Right kidney (tissue), 1 donor: Measurements from ENCODE around the gene GRID1.

Source experiments
- DNase-seq: peaks from one replicate; pipeline ENCODE4 v3.0.0-alpha.2; 2016

GRID1 gene

DNA sequence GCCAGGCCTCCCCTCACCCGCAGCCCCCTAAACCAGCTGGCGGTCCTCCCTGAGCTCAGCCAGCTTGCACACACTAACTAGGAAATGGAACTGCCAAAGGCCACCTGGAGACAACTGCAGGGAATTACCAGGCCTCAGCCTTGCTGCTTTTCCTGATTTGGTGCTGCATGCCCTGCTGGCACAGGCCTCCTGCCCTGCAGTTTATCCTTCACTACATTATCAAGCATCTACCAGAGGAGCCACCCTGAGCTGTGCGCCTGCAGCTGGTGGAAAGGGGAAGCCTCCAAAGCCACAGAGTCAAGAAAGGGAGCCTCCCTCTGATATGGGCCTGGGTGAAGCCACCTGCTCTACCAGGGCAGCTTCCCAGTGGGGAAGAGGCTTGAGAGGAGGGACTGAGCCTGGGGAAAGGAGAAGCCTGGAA, 139.8 kb downstream of the GRID1 start:
- no peak for DNase-seq

DNA sequence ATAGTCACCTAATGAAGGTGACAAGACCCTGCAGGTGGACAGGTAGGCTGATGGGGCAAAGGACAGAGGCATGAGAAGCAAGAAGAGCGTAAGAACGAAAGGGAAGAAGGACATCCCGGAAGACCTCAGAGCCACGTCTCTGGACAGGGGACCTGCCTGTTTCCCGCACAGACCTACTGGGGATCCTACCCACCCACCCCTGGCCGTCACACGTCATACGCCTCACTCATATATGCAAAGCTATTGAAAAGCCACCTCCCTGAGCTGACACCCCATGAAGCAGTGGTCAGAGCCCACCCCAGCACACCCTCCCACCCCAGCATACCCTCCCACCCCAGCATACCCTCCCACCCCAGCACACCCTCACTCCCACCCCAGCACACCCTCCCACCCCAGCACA, 140.6 kb downstream of the GRID1 start:
- DNase-seq, result no peak

GRCh38 chr10:86225103-86225782, 141.4 kb downstream of the GRID1 start:
- no peak for DNase-seq

- no peak for DNase-seq
These were observed 142.1 kb downstream of the GRID1 start for GRCh38 chr10:86224354-86225102.

- no peak for DNase-seq
These were observed 143.3 kb downstream of the GRID1 start for GRCh38 chr10:86223256-86223655.

- no peak for DNase-seq
These were observed 143.9 kb downstream of the GRID1 start for GRCh38 chr10:86222687-86223086.

GRCh38 chr10:86222336-86222650, 144.3 kb downstream of the GRID1 start:
- no peak for DNase-seq

DNA sequence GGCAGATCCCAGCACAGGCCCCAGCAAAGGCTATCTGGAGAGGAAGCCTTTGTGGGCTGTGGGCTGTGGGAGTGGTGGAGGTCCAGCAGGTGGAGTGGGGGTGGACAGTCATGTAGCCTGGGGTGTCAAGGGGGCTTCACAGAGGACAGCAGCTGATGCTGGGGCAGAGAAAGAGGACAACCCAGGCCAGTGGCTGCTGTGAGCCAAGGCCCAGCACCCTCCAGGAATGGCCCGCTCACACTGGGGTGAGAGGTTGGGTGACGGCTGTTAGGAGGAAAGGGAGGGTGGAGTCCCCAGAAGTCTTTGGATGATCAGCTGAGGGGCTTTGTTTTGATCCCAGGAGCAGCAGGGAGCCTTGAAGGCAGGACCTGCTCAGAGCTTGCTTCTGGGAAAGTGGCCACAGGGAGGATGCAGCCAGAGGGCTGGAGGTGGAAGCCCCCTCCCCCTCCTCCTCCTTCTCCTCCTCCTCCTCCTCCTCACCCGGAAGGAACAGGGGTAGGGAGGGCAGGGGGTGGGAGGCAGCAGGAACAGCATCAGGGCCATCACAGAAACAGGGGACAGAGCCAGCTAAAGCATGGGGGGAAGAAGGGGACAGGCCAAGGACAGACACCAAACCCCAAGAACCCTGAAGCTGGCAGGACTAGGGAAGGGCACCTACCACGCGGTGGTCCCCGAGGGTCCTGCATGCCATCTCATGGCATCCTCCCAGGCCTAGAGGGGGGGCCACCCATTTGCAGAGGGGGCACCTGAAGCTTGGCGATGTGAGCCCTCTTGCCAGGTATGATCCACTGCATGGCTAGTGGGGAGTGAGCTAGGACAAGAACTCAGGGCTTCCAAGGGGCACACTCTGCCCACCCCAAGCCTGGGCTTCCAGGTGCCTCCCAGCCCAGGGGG, 144.9 kb downstream of the GRID1 start:
- DNase-seq, result no peak

DNA sequence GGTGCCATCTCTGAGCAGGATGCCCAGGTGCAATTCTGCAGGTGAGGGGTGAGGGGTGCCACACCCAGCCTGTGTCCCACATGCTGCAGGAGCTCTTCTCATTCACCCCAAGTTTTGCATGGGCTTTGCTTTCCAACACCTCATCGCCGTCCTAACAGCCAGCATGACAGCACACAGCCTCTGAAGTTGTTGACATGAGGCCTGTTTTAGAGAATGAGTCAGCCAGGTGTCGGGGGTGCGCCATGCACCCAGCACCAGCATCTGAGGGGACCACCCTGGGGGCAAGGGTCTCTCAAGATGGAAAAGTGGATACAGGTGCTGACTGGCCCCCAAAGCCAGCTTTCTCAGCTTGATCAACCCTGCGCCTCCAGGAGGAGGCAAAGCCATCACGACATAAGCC, 146.0 kb downstream of the GRID1 start:
- no peak for DNase-seq

- DNase-seq, result no peak
These were observed 147.3 kb downstream of the GRID1 start for GRCh38 chr10:86219271-86219670.

- no peak for DNase-seq
These were observed 147.8 kb downstream of the GRID1 start for GRCh38 chr10:86218842-86219241.

DNA sequence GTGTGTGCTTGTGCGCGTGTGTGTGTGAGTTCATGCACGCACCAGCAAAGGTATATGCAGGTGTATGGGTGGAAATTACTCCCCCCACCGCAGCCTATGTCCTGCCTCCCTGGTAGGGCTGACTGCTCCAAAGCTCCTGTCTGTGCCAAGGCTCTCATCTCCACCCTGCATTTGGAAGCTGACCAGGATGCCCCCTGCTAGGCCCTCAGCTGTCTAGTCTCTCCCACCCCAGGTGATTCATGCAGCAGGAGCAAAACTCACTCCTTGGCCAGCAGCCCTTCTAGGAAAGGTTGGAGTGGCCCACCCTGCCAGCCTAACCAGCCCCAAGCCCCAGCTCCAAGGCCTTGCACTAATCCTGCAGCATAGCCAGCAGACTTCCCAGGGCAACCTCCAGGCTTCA, 148.4 kb downstream of the GRID1 start:
- DNase-seq, result no peak

- no peak for DNase-seq
These were observed 149.1 kb downstream of the GRID1 start for GRCh38 chr10:86217371-86218080.

DNA sequence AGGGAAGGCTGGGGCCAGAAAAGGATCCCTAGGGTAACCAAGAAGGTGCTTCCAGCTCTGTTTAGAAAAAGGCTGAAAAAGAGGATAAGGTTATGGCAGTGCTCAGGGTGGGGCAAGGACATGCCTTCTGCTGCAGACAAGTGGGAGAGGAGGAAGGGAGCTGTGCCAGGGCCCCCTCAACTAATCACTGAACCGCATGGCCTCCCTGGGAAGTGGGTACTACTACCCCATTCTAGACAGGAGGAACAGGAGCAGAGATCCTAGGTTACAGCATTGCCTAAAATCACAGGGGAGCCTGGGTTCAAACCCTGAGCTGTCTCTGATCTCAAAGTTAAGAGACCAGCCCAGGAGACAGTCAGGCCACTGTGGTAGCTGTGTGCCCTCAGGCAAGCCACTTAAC, 149.7 kb downstream of the GRID1 start:
- DNase-seq, result no peak

DNA sequence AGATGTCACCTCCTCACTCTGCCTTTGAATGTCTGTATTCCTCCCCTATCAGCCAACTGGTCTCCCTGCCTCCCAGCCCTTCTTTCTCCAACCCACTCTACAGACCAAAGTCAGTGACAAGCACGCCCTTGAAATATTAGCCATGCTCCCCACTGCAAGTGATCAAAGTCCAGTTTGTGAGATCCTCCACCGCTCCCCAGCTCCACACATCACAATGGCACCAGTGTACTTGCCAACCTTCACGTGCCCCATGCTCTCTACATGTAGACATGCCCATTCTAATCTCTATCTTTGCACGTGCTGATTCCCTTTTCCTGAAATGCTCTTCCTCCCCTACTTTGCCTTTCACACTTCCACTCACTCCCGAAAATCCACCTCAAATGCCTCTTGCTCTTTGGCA, 150.9 kb downstream of the GRID1 start:
- no peak for DNase-seq

GRCh38 chr10:86215046-86215445, 151.5 kb downstream of the GRID1 start:
- no peak for DNase-seq

DNA sequence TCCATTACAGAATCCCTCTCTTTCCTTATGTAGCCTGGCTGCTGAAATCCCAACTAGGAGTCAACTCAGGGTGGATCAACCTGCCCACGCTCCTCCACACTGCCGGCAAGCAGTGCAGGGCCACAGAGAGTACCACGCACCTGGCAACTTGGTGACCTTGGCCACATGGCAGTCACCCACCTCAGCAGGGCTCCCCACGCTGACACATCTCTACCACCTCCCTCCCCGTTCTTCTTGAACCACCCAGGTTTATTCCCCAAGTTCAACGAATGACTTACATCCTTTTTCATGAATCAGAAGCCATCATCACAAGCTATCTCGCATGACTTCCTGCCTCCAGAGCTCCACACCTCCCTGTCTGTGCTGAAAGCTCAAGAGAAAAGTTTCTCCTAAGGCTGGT, 153.4 kb downstream of the GRID1 start:
- no peak for DNase-seq

GRCh38 chr10:86212391-86212700, 154.2 kb downstream of the GRID1 start:
- no peak for DNase-seq

GRCh38 chr10:86211691-86212390, 154.8 kb downstream of the GRID1 start:
- DNase-seq, result no peak

DNA sequence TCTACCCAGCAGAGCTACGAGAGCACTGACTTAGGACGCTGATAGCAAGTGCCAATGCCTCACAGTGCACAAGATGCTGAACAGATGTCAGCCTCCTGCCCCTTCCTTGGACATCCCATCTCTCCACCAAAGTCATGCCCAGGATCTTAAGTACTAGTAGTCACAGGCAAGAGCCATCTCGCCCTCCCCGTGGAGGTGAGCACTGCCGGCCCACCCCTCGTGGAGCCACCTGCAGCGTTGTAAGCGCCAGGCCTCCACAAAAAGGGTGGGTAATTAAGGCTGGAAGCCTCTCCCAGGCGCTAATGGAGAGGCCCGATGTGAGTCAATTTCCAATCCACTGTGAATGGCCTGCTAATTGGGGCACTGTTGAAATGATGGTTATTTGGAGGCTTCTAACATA, 156.2 kb downstream of the GRID1 start:
- no peak for DNase-seq

DNA sequence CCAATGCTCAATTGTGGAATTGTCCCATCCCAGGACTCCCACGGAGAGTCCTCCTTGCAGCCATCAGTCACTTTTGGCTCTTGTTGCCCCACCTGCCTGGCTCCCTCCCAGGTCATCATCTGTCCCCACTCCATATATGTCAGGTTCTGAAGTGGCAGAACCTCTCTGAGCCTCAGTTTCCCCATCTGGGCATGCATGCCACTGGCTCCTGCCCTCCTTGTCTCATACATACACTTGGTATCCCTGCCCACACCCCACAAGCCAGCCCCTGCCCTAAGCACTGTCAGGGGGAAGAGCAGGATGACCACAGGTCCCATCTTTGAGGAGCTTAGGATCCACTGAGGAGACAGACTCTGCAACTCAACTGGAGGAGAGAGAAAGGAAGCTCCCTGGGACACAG, 156.9 kb downstream of the GRID1 start:
- no peak for DNase-seq

- no peak for DNase-seq
These were observed 159.4 kb downstream of the GRID1 start for GRCh38 chr10:86207226-86207625.
